Right atrium auricular region (tissue), 2 donors: Measurements from ENCODE around the gene CFP. TPM values are rescaled to one million over a fixed set of nuclear protein-coding genes. Genes with fewer than 3 reads are reported as not detected.

Source experiments
- DNase-seq: peaks from one replicate; pipeline ENCODE4 v3.0.0-alpha.2; 2019; ENCODE audit warnings: low spot score
- H3K27ac ChIP-seq, 2 donors: fragments of 200-600 bp; sonication (generic); 1 replicate in 1 of 2; 2 replicates in 1 of 2; pipeline ENCODE4 v1.5.1; 2016 to 2019
- H3K27me3 ChIP-seq, 2 donors: fragments of 200-600 bp; sonication (generic); one replicate each; pipeline versions ENCODE4 v1.5.1 to v1.6.0; 2017 to 2019
- H3K36me3 ChIP-seq: fragments of 200-600 bp; sonication (generic); one replicate; pipeline ENCODE4 v1.5.1; 2016
- H3K4me1 ChIP-seq, 2 donors: fragments of 200-600 bp; sonication (generic); one replicate each; pipeline versions ENCODE4 v1.5.1 to v1.6.0; 2017 to 2019
- H3K4me3 ChIP-seq, 2 donors: fragments of 200-600 bp; sonication (generic); 1 replicate in 1 of 2; 2 replicates in 1 of 2; pipeline ENCODE4 v1.5.1; 2017 to 2019; ENCODE audit warnings: mild to moderate bottlenecking in 1 of 2, moderate library complexity in 1 of 2
- H3K9me3 ChIP-seq, 2 donors: fragments of 200-600 bp; sonication (generic); one replicate each; pipeline ENCODE4 v1.5.1; 2019
- CTCF ChIP-seq, 2 donors: fragments of 200-600 bp; sonication (generic); IDR thresholded peaks; one replicate each; pipeline ENCODE4 v1.5.1; 2019; ENCODE audit warnings: antibody characterized with exemption in 2 of 2
- total RNA-seq, 2 donors: library from RNA; depleted of rRNA; stranded (reverse); fragments of >200 nt; gene quantifications; one replicate each; pipeline ENCODE4 v1.1.0, GENCODE V29; 2016

CFP gene
- total RNA-seq, 2 donors from 2014 or later = 2.2 to 6.3 TPM

GRCh38 chrX:47650164-47651042, 20.7 kb upstream of the CFP start, which contains the start of gene ELK1:
Gene ELK1, minus strand, starts transcription at chrX:47650563. Its CDS starts 9,122 bp downstream, at chrX:47641441.
- H3K4me3 ChIP-seq = peak within 1 kb of the TSS; percentile 69 to 70
- DNase-seq = peak; percentile 98
- H3K4me1 ChIP-seq = peaks cover 0 to 8% of the 10 kb centered on the region in 2 donors
- H3K27ac ChIP-seq = peak within 1 kb of the TSS; percentile 86 to 91
- H3K36me3 ChIP-seq = peaks cover 7% of the 10 kb centered on the region
- no peaks in the 10 kb centered on the region for H3K27me3 ChIP-seq
- TF ChIP-seq CTCF (IDR thresholded peaks at IDR 0.05) = no peak
- no peaks in the 10 kb centered on the region for H3K9me3 ChIP-seq

DNA sequence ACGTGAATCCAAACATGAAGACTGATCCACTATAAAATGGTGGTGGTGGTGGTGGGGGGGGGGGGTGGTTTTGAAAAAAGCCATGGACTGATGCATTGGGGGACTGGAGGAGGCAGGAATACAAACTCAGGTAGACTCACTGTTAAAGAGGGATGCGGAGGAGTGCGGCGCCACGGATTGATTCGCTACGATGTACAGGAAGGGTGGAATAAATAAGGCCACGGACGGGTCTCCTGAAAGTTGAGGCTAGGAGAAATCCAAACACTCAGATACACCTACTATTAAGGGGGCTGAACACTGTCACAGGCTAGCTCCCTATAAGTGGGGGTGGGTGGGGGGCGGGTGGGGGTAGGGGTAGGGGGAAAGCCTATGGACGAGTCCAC, 20.0 kb upstream of the CFP start:
- no peaks in the 10 kb centered on the region for H3K9me3 ChIP-seq
- peak overlapping the region; percentile 69 to 70 for H3K4me3 ChIP-seq
- no peak for TF ChIP-seq CTCF (IDR thresholded peaks at IDR 0.05)
- H3K4me1 ChIP-seq = peaks cover 0 to 8% of the 10 kb centered on the region in 2 donors
- H3K27me3 ChIP-seq = no peaks in the 10 kb centered on the region
- peaks cover 7% of the 10 kb centered on the region for H3K36me3 ChIP-seq
- peak overlapping the region; percentile 86 to 91 for H3K27ac ChIP-seq
- peak; percentile 50 for DNase-seq

DNA sequence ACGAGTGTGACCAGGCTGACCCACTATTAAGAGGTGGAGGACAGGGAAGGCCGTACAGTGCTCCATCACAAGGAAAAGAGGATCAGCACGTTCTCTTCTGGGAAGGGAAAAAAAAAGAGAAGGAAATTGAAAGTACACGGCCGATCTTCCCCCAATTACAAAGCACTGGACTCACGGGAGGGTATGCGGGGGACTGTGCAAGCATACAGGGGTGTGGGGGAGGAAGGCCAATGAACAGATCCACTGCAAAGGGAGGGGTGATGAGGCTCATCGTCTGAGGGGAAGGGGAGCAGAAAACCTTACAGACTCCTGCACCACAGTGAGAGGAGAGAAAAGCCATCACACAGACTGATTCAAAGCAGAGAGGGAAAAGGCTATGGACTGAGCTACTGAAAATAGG, 19.5 kb upstream of the CFP start:
- H3K4me3 ChIP-seq = peak overlapping the region in 1 of 2 donors; percentile 70
- H3K4me1 ChIP-seq = peaks cover 0 to 8% of the 10 kb centered on the region in 2 donors
- peaks cover 7% of the 10 kb centered on the region for H3K36me3 ChIP-seq
- H3K27ac ChIP-seq = no peak overlapping the region
- TF ChIP-seq CTCF (IDR thresholded peaks at IDR 0.05) = no peak
- H3K9me3 ChIP-seq = no peaks in the 10 kb centered on the region
- no peak for DNase-seq
- no peaks in the 10 kb centered on the region for H3K27me3 ChIP-seq

- peaks cover 0 to 8% of the 10 kb centered on the region in 2 donors for H3K4me1 ChIP-seq
Measured at GRCh38 chrX:47648376-47648775, 18.6 kb upstream of the CFP start.

GRCh38 chrX:47646636-47647035, 16.9 kb upstream of the CFP start:
- no peak for DNase-seq
- Histone ChIP-seq H3K9me3 (no peaks in the 10 kb centered on the region), H3K4me3 (no peak overlapping the region), H3K27ac (no peak overlapping the region), H3K4me1 (peaks cover 0 to 7% of the 10 kb centered on the region in 2 donors), H3K36me3 (no peaks in the 10 kb centered on the region), H3K27me3 (no peaks in the 10 kb centered on the region)
- no peak for TF ChIP-seq CTCF (IDR thresholded peaks at IDR 0.05)

More at GRCh38 chrX:47648376-47648775, 18.6 kb upstream of the CFP start:
- TF ChIP-seq CTCF (IDR thresholded peaks at IDR 0.05) = no peak
- no peak overlapping the region for H3K4me3 ChIP-seq
- H3K9me3 ChIP-seq = no peaks in the 10 kb centered on the region
- no peaks in the 10 kb centered on the region for H3K27me3 ChIP-seq
- H3K27ac ChIP-seq = no peak overlapping the region
- no peak for DNase-seq
- no peaks in the 10 kb centered on the region for H3K36me3 ChIP-seq
